ENCODE data around the gene ME1. TPM values are rescaled to one million over a fixed set of nuclear protein-coding genes. Genes with fewer than 3 reads are reported as not detected.
"Not testable (repeated sequence)": the region's sequence is repeated elsewhere in the genome, so short reads cannot be mapped to it uniquely, and the experiment has no call there.

Gene ME1
- total and polyA plus RNA-seq, 7 experiments from 2014 or later: 0.19 to 0.49 (median 0.29) TPM; not detected in 3

DNA sequence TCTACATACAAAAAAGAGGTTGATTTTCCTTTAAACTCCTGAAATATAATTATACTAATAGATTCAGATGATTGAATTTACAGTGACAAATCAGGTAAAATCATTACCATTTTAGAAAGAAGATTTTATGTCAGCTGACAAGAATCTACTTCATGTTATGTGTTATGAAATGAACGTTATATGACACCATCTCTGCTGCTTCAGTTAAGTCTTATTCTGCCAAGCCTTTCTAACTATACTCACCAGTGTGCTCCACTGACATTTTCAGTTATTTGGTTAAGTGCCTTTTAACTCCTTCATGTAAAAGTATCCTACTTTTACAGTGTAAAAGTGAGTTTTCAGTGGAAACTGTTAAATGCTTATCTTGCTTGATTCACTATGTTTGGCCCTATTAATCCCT, 157.3 kb downstream of the ME1 start:
- peaks cover 0 to 23% (median 20%) of the 10 kb centered on the region in 5 donors for H3K27me3 Mint-ChIP-seq
- Histone ChIP-seq H3K27ac (ENCODE audit: low read depth, low read length) (no peak overlapping the region), H3K9me3 (ENCODE audit: control insufficient read depth in 2 of 3, low read length in 3 of 3) (no peaks in the 10 kb centered on the region), H3K4me1 (ENCODE audit: control insufficient read depth in 2 of 2, insufficient read depth in 2 of 2, low read length in 2 of 2) (no peaks in the 10 kb centered on the region), H3K36me3 (ENCODE audit: control insufficient read depth in 2 of 3, insufficient read depth in 3 of 3, low read length in 3 of 3) (no peaks in the 10 kb centered on the region), H3K27me3 (ENCODE audit: control insufficient read depth in 2 of 2, insufficient read depth in 2 of 2, low read length in 2 of 2) (no peaks in the 10 kb centered on the region), H3K4me3 (ENCODE audit: low read length) (no peak overlapping the region)
- H3K4me3 Mint-ChIP-seq: no peak overlapping the region
- CTCF ChIA-PET: no interaction called here
- H3K4me1 Mint-ChIP-seq: no peaks in the 10 kb centered on the region
- intact Hi-C loops (cut with micrococcal nuclease): no loop called here
- ATAC-seq: no peak
- DNase-seq: no peak
- H3K36me3 Mint-ChIP-seq: no peaks in the 10 kb centered on the region
- POLR2A ChIA-PET: no interaction called here
- H3K27ac Mint-ChIP-seq: no peak overlapping the region
- H3K9me3 Mint-ChIP-seq: no peaks in the 10 kb centered on the region

DNA sequence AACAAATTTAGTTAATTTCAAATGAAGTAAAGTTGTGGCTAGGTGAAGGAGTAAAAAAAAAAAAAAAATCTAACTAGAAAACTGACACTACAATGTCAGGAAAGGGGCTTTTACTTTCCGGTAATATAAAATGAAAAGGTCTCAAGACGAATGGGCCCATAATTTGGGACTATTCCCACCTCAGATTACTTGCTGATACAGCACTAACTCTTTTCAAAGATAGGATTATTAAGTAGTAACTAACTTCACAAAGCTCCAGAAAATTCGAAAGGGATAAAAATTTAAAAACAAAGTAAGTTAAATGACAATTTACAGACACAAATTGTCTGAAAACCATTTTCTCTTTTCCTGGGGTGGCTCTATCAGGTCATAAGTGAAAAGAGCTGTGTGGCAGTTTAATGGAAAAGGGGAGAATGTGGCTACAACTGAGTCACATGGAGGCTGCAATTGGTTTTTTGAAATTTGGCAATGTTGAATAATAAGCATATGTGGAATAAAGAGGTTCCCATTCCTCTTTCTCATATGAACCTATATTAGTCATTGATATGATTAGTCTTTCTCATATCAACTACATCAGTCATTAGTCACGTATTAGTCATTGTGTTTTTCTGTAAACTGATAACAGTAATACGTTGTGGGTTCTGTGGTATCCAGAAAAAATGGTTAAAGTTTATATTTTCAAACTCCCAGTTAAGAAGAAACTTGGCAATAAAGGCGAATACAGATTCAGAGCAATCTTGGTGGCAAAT, 159.7 kb downstream of the ME1 start:
- Mint-ChIP-seq H3K4me3 (no peak overlapping the region), H3K36me3 (no peaks in the 10 kb centered on the region), H3K9me3 (no peaks in the 10 kb centered on the region), H3K4me1 (no peaks in the 10 kb centered on the region), H3K27ac (no peak overlapping the region), H3K27me3 (peaks cover 2 to 20% (median 17%) of the 10 kb centered on the region in 5 donors)
- ChIA-PET CTCF (no interaction called here), POLR2A (no interaction called here)
- no peak overlapping the region for H3K27ac ChIP-seq (ENCODE audit: low read depth, low read length)
- no peak for DNase-seq
- H3K4me1 ChIP-seq (ENCODE audit: control insufficient read depth in 2 of 2, insufficient read depth in 2 of 2, low read length in 2 of 2): no peaks in the 10 kb centered on the region
- no peaks in the 10 kb centered on the region for H3K27me3 ChIP-seq (ENCODE audit: control insufficient read depth in 2 of 2, insufficient read depth in 2 of 2, low read length in 2 of 2)
- H3K9me3 ChIP-seq (ENCODE audit: control insufficient read depth in 2 of 3, low read length in 3 of 3): no peaks in the 10 kb centered on the region
- no peaks in the 10 kb centered on the region for H3K36me3 ChIP-seq (ENCODE audit: control insufficient read depth in 2 of 3, insufficient read depth in 3 of 3, low read length in 3 of 3)
- no peak overlapping the region for H3K4me3 ChIP-seq (ENCODE audit: low read length)
- no peak for ATAC-seq
- intact Hi-C loops (cut with micrococcal nuclease): no loop called here

- DNase-seq (no peak), ATAC-seq (no peak)
- POLR2A ChIA-PET: no interaction called here
- Histone ChIP-seq H3K27ac (ENCODE audit: low read depth, low read length) (no peak overlapping the region), H3K4me3 (ENCODE audit: low read length) (no peak overlapping the region), H3K36me3 (ENCODE audit: control insufficient read depth in 2 of 3, insufficient read depth in 3 of 3, low read length in 3 of 3) (no peaks in the 10 kb centered on the region), H3K4me1 (ENCODE audit: control insufficient read depth in 2 of 2, insufficient read depth in 2 of 2, low read length in 2 of 2) (no peaks in the 10 kb centered on the region), H3K9me3 (ENCODE audit: control insufficient read depth in 2 of 3, low read length in 3 of 3) (no peaks in the 10 kb centered on the region), H3K27me3 (ENCODE audit: control insufficient read depth in 2 of 2, insufficient read depth in 2 of 2, low read length in 2 of 2) (no peaks in the 10 kb centered on the region)
- CTCF ChIA-PET: no interaction called here
- Mint-ChIP-seq H3K36me3 (no peaks in the 10 kb centered on the region), H3K27me3 (peaks cover 2 to 12% (median 7%) of the 10 kb centered on the region in 5 donors), H3K9me3 (peaks cover 0 to 6% (median 0%) of the 10 kb centered on the region in 11 donors), H3K4me1 (no peaks in the 10 kb centered on the region), H3K27ac (no peak overlapping the region), H3K4me3 (no peak overlapping the region)
- intact Hi-C loops (cut with micrococcal nuclease): no loop called here
Measured at GRCh38 chr6:83265384-83265783, 165.5 kb downstream of the ME1 start.

GRCh38 chr6:83260577-83260976, 170.3 kb downstream of the ME1 start:
- ChIA-PET CTCF (no interaction called here), POLR2A (no interaction called here)
- Mint-ChIP-seq H3K27me3 (peaks cover 0 to 5% (median 0%) of the 10 kb centered on the region in 5 donors), H3K36me3 (no peaks in the 10 kb centered on the region), H3K27ac (no peak overlapping the region), H3K4me3 (no peak overlapping the region), H3K9me3 (peaks cover 0 to 9% (median 0%) of the 10 kb centered on the region in 11 donors), H3K4me1 (no peaks in the 10 kb centered on the region)
- no peak for DNase-seq
- Histone ChIP-seq H3K36me3 (ENCODE audit: control insufficient read depth in 2 of 3, insufficient read depth in 3 of 3, low read length in 3 of 3) (no peaks in the 10 kb centered on the region), H3K4me1 (ENCODE audit: control insufficient read depth in 2 of 2, insufficient read depth in 2 of 2, low read length in 2 of 2) (no peaks in the 10 kb centered on the region), H3K27ac (ENCODE audit: low read depth, low read length) (no peak overlapping the region), H3K9me3 (ENCODE audit: control insufficient read depth in 2 of 3, low read length in 3 of 3) (no peaks in the 10 kb centered on the region), H3K27me3 (ENCODE audit: control insufficient read depth in 2 of 2, insufficient read depth in 2 of 2, low read length in 2 of 2) (no peaks in the 10 kb centered on the region), H3K4me3 (ENCODE audit: low read length) (no peak overlapping the region)
- intact Hi-C loops (cut with micrococcal nuclease): no loop called here
- no peak for ATAC-seq

- Mint-ChIP-seq H3K9me3 (peaks cover 0 to 9% (median 0%) of the 10 kb centered on the region in 11 donors), H3K4me1 (no peaks in the 10 kb centered on the region), H3K27ac (no peak overlapping the region), H3K36me3 (no peaks in the 10 kb centered on the region), H3K4me3 (no peak overlapping the region), H3K27me3 (peaks cover 0 to 5% (median 0%) of the 10 kb centered on the region in 5 donors)
- H3K27ac ChIP-seq (ENCODE audit: low read depth, low read length): no peak overlapping the region
- H3K4me3 ChIP-seq (ENCODE audit: low read length): no peak overlapping the region
- CTCF ChIA-PET: no interaction called here
- no peaks in the 10 kb centered on the region for H3K36me3 ChIP-seq (ENCODE audit: control insufficient read depth in 2 of 3, insufficient read depth in 3 of 3, low read length in 3 of 3)
- no peaks in the 10 kb centered on the region for H3K4me1 ChIP-seq (ENCODE audit: control insufficient read depth in 2 of 2, insufficient read depth in 2 of 2, low read length in 2 of 2)
- DNase-seq: no peak
- H3K27me3 ChIP-seq (ENCODE audit: control insufficient read depth in 2 of 2, insufficient read depth in 2 of 2, low read length in 2 of 2): no peaks in the 10 kb centered on the region
- intact Hi-C loops (cut with micrococcal nuclease): no loop called here
- ATAC-seq: no peak
- H3K9me3 ChIP-seq (ENCODE audit: control insufficient read depth in 2 of 3, low read length in 3 of 3): no peaks in the 10 kb centered on the region
- POLR2A ChIA-PET: no interaction called here
Measured at GRCh38 chr6:83258517-83258916, 172.3 kb downstream of the ME1 start.

GRCh38 chr6:83257791-83258190, 173.1 kb downstream of the ME1 start:
- Mint-ChIP-seq H3K27me3 (peaks cover 0 to 5% (median 0%) of the 10 kb centered on the region in 5 donors), H3K4me1 (no peaks in the 10 kb centered on the region), H3K4me3 (no peak overlapping the region), H3K27ac (no peak overlapping the region), H3K9me3 (peaks cover 0 to 9% (median 0%) of the 10 kb centered on the region in 11 donors), H3K36me3 (no peaks in the 10 kb centered on the region)
- ATAC-seq (no peak), DNase-seq (no peak)
- Histone ChIP-seq H3K4me3 (ENCODE audit: low read length) (no peak overlapping the region), H3K9me3 (ENCODE audit: control insufficient read depth in 2 of 3, low read length in 3 of 3) (no peaks in the 10 kb centered on the region), H3K27me3 (ENCODE audit: control insufficient read depth in 2 of 2, insufficient read depth in 2 of 2, low read length in 2 of 2) (no peaks in the 10 kb centered on the region), H3K27ac (ENCODE audit: low read depth, low read length) (no peak overlapping the region), H3K36me3 (ENCODE audit: control insufficient read depth in 2 of 3, insufficient read depth in 3 of 3, low read length in 3 of 3) (no peaks in the 10 kb centered on the region), H3K4me1 (ENCODE audit: control insufficient read depth in 2 of 2, insufficient read depth in 2 of 2, low read length in 2 of 2) (no peaks in the 10 kb centered on the region)
- intact Hi-C loops (cut with micrococcal nuclease): no loop called here
- ChIA-PET POLR2A (no interaction called here), CTCF (no interaction called here)

- intact Hi-C loops (cut with micrococcal nuclease): not testable (repeated sequence)
Measured at GRCh38 chr6:83256719-83257118, 174.1 kb downstream of the ME1 start.

More at GRCh38 chr6:83256719-83257118, 174.1 kb downstream of the ME1 start:
- H3K4me1 ChIP-seq (ENCODE audit: control insufficient read depth in 2 of 2, insufficient read depth in 2 of 2, low read length in 2 of 2); H3K4me3 ChIP-seq (ENCODE audit: low read length); H3K36me3 ChIP-seq (ENCODE audit: control insufficient read depth in 2 of 3, insufficient read depth in 3 of 3, low read length in 3 of 3); H3K27ac ChIP-seq (ENCODE audit: low read depth, low read length); H3K27me3 ChIP-seq (ENCODE audit: control insufficient read depth in 2 of 2, insufficient read depth in 2 of 2, low read length in 2 of 2); DNase-seq; H3K9me3 Mint-ChIP-seq; POLR2A ChIA-PET; H3K27ac Mint-ChIP-seq; ATAC-seq; H3K36me3 Mint-ChIP-seq; CTCF ChIA-PET; H3K4me1 Mint-ChIP-seq; H3K9me3 ChIP-seq (ENCODE audit: control insufficient read depth in 2 of 3, low read length in 3 of 3); H3K4me3 Mint-ChIP-seq: not testable (repeated sequence)
- H3K27me3 Mint-ChIP-seq: peaks cover 0 to 14% (median 6%) of the 10 kb centered on the region in 5 donors

All from naive thymus-derived CD4-positive, alpha-beta T cell (primary cell).